GM12874 (cell line): ENCODE results near the gene VGLL4.

Experiments
- TF ChIP-seq, protein P1 (sequence below): IDR thresholded peaks from 2 replicates; pipeline ENCODE4 v1.5.1; 2011; ENCODE audit warnings: low read depth, mild to moderate bottlenecking, control low read depth, low read length, moderate library complexity; ENCODE audit not compliant: insufficient read depth

The VGLL4 gene

DNA sequence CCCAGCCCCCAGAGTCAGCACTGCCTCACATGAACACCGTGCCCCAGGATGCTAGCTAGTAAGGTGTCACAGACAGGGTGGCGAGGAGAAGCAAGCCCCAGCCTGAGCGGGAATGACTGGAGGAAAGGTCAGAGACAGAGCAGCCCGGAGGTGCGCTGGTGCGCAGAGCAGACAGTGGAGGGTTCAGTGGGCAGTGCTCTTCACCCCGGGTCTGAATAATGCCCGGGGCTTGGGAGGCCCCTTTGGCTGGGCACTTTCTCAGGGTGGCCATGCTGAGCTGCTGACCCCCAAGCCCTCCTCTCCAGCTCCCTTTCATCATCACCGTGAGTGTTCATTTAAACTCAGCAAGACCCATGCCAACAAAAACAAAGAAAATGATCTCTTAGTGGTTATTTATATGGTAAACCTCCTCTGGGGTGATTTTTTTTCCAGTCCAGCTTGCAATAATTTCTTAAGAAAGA lies 110.8 kb downstream of the VGLL4 start:
- TF ChIP-seq, protein P1, sequence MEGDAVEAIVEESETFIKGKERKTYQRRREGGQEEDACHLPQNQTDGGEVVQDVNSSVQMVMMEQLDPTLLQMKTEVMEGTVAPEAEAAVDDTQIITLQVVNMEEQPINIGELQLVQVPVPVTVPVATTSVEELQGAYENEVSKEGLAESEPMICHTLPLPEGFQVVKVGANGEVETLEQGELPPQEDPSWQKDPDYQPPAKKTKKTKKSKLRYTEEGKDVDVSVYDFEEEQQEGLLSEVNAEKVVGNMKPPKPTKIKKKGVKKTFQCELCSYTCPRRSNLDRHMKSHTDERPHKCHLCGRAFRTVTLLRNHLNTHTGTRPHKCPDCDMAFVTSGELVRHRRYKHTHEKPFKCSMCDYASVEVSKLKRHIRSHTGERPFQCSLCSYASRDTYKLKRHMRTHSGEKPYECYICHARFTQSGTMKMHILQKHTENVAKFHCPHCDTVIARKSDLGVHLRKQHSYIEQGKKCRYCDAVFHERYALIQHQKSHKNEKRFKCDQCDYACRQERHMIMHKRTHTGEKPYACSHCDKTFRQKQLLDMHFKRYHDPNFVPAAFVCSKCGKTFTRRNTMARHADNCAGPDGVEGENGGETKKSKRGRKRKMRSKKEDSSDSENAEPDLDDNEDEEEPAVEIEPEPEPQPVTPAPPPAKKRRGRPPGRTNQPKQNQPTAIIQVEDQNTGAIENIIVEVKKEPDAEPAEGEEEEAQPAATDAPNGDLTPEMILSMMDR = no peak

- TF ChIP-seq, protein P1 = no peak
Measured at GRCh38 chr3:11530153-11530721, 113.5 kb downstream of the VGLL4 start.

DNA sequence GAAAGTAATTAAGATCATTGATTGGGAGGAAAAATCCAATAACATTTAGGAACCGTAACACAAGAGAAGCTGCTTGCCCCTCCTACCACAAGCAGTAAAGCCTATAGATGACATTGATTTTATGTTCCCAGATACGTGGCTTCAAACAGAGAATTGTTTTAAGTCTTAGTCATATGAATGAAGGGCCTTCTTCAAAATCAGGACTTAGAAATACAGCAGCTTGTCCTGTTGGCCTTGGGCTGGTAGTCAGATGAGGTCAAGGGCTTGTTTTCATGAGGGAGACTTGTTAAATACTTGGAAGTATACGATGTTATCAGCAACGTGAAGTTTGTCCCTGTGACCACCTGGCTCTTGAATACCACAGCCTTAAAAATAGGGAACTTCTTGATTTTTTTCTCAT lies 114.4 kb downstream of the VGLL4 start:
- TF ChIP-seq, protein P1 = no peak

DNA sequence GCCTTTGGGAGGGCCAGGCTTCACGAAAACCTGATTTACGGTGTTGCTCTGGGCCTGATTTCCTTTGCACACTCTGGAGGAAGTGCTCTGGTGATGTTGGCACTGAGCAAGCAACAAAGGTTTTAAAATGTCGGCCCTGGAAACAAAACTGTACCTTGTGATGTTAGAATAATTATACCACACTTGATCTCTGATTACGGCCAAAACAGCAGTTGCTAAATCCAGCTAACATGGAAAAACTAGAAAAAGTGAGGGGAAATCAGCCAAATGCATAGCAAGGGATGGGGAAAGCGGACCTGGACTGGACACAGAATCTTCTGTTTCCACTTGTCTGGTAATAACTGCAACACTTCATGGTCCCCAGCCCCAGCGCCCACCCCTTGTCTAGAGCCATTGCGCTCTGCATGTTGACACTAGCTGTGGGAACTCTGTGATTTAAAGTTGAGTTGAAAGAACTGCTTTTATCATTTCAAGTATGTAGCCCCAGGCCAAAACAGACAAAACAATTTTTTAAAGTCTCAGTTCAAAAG lies 120.1 kb downstream of the VGLL4 start:
- TF ChIP-seq, protein P1 = no peak

DNA sequence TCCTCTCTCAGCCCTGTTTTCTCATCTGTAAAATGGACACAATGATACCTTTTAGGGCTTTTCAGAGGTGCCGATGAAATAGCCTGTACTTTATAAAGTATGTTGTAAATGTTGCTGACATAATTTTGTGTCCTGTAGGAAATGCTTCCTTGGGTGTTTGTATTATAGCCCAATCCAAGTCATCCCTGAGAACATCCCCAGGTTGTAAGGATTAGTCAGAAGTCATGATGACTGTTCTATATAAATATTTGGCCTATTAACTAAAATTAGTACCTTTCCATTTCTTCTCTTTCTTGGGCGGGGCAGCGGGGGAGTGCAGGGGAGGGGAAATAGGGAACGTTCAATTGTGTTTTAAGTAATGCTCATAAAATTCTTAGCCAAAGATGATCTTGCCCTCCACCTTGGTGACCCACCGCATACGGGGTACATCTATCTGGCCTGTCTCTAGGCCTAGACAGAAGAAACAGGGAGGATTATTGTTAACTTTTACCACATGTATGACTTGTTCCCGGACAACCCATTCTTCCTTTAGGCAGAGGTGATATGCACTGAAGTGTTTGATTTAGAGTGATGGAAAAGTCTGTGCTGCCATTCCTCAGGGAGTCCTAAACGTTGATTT lies 120.7 kb downstream of the VGLL4 start:
- TF ChIP-seq, protein P1 = no peak

DNA sequence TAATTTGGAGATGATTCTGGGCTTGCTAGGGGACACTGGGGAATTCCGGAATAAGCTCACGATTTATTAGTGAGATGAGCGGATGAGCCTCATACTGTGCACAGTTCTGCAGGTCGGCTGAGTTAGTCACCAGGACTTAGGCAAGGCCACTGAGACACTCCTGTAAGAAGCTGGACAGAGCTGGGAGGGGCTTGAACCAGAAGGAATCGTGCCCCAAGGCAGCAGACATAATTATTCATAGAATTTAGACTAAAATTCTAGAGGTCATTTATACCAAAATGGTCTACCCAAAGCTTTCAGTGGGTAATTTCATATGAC lies 121.4 kb downstream of the VGLL4 start:
- TF ChIP-seq, protein P1 = no peak

DNA sequence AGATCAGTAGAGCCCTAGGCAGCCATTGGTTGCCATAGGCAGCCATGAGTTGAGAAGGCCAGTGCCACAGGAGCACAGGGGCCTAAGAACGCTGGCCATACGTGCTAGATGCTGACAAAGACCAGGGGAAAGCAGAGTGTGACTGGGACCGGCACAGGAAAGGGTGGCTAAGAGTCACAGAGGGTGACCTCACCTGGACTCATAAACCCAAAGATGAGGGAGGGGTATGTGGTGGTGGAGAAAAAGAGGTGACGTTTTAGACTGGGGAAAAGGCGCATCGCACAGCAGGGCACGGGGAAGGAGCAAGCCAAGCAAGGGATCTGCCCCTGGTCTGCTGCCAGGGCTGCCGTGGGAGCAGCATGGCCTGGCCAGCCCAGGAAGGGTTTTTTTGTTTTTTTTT lies 122.5 kb downstream of the VGLL4 start:
- TF ChIP-seq, protein P1 = no peak
